ENCODE measurements around the gene CELF2.
A peak's percentile ranks its signal among the peaks of the same experiment; 100 is the strongest.

Gene CELF2

DNA sequence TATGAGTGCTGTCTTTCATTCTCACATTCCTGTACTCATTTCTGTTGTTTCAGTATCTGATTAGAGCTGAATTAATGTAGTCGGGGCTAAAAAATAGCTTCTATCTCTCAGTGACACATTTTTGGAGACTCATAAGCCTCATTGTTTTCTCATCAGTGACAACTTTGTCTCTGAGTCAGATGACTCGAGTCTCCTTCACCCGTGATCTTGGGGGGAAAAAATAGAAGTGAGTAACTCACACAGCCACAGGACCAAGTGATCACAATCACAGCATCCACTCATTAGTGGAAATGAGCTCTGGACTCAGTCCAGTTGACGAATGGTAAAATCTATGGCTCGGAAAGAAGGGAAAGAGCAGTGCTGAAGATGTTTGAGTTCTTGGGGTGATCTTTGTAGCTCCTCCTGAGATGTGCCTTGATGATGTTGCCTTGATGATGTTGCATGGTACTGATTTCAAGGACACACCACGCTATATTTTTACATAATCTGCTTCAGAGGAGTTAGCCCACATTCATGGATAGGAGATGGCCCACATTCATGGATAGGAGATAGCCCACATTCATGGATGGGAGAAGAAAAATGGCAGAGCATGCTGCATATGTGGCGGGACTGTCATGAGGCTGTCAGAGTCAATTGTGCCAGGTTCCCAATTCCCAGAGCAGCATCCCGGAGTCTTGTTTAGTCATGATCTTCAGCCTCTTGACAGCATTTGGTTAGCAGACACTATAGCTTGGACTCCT lies 214.7 kb downstream of the CELF2 start:
- ATAC-seq (replicated peaks): no peak
- H3K4me3 Mint-ChIP-seq: peak overlapping the region; percentile 36 to 56
- peaks cover 80 to 93% of the 10 kb centered on the region in 2 donors for H3K4me1 Mint-ChIP-seq (ENCODE audit: low read depth in 2 of 2)
- peaks cover 98% of the 10 kb centered on the region for H3K36me3 Mint-ChIP-seq (ENCODE audit: insufficient read depth)
- no peak for DNase-seq
- peak overlapping the region; percentile 89 to 95 for H3K27ac Mint-ChIP-seq
- no peaks in the 10 kb centered on the region for H3K9me3 Mint-ChIP-seq
- no peaks in the 10 kb centered on the region for H3K27me3 Mint-ChIP-seq

DNA sequence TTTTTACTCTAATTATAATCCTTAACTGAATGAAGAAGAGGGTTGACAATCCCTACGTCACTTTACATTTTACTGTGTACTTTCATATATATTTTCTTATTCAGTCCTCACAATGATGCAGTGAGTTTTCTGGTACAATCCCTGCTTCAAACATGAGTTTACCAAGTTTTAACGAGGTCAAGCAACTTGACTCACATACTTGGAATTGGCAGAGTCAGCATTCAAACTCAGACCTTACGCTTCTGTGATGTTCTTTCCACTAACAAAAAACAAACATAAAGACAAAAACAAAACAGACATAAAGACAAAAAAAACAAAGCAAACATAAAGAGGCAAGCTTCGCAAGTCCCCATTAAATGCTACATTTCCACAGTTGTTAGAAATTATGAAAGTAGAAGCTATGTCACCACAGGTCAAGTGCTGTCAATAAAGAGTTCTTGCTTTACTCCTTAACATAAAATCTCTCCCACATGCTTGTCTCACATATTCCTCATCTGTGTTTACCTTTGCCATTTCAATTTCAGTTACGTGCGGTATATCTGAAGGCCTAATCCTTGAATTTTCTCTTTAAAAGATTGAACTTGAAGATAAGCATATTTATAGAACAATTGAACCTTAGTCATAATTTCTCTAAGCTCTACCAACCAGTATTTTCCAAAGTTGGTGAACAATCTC lies 217.3 kb downstream of the CELF2 start:
- Mint-ChIP-seq H3K4me1 (ENCODE audit: low read depth in 2 of 2) (peaks cover 84 to 92% of the 10 kb centered on the region in 2 donors), H3K27ac (peak overlapping the region; percentile 89 to 95), H3K4me3 (peak overlapping the region; percentile 49 to 74), H3K36me3 (ENCODE audit: insufficient read depth) (peaks cover 94% of the 10 kb centered on the region), H3K9me3 (no peaks in the 10 kb centered on the region), H3K27me3 (no peaks in the 10 kb centered on the region)
- DNase-seq (no peak), ATAC-seq (replicated peaks) (no peak)

DNA sequence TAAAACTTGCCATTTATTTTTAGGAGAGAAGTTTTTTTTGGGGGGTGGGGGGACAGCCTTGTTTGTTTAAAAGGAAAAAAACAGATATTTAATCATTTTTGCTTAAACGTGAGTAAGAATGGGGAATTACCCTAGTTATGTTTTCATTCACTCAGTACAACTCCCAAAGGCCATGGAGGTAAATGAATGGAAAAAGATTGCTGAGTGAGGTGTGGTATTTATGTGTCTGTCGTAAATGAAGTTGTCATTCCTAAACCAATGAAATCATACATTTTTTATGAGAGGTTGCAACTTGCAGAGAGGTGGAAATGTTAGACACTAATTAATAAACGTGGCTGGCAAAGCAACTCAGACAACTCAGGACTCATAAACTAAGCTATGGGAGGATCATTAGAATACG lies 218.1 kb downstream of the CELF2 start:
- Mint-ChIP-seq H3K4me3 (peak overlapping the region; percentile 49 to 74), H3K27me3 (no peaks in the 10 kb centered on the region), H3K9me3 (no peaks in the 10 kb centered on the region), H3K4me1 (ENCODE audit: low read depth in 2 of 2) (peaks cover 84 to 92% of the 10 kb centered on the region in 2 donors), H3K27ac (peak overlapping the region; percentile 89 to 95), H3K36me3 (ENCODE audit: insufficient read depth) (peaks cover 91% of the 10 kb centered on the region)
- DNase-seq: no peak
- no peak for ATAC-seq (replicated peaks)

DNA sequence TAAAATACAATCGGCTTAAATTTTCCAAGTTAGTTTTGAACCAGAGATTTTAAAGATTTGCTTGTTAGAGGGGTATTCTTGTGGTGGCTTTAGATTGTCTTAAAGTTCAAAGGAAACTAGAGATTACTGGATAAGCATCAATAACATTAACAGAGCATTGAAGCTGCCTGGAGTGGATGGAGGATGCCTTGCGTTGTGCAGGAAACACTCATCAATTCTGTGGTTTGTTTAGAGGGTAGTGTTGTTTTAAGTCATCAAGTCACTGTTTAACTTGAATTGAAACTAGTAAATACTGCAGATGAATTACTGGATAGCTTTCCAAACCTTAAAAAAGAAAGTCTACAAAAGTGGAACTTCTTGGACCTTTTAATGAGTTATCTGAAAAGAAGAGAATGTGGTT lies 218.6 kb downstream of the CELF2 start:
- Mint-ChIP-seq H3K9me3 (no peaks in the 10 kb centered on the region), H3K4me1 (ENCODE audit: low read depth in 2 of 2) (peaks cover 82 to 89% of the 10 kb centered on the region in 2 donors), H3K36me3 (ENCODE audit: insufficient read depth) (peaks cover 91% of the 10 kb centered on the region), H3K4me3 (peak overlapping the region; percentile 49 to 74), H3K27me3 (no peaks in the 10 kb centered on the region), H3K27ac (peak overlapping the region; percentile 89 to 95)
- DNase-seq: peak in 1 of 3 experiments; percentile 21
- peak; percentile 64 for ATAC-seq (replicated peaks)

DNA sequence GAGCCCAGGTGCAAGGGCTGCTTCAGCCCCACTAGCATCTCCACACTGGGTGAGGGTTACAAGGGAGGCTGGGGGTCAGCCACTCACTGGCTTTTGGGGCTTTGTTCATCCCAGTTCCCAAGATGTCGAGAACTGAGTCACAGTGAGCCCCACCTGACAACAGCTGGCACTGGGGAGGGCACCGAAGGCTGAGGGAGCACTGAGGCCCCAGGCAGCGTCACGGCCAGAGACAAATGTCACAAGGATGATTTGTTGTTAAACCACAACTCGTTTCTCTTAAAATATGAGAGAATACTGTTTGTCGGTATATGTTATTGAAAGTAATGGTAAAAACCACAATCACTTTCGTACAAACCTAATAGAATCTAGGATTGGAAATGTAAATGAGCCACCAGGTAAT lies 219.9 kb downstream of the CELF2 start:
- no peaks in the 10 kb centered on the region for H3K9me3 Mint-ChIP-seq
- peak overlapping the region; percentile 89 to 95 for H3K27ac Mint-ChIP-seq
- H3K27me3 Mint-ChIP-seq: no peaks in the 10 kb centered on the region
- peak overlapping the region; percentile 49 to 74 for H3K4me3 Mint-ChIP-seq
- H3K36me3 Mint-ChIP-seq (ENCODE audit: insufficient read depth): peaks cover 82% of the 10 kb centered on the region
- DNase-seq (peak; percentile 43 to 50 (median 46)), ATAC-seq (replicated peaks) (peak; percentile 80)
- H3K4me1 Mint-ChIP-seq (ENCODE audit: low read depth in 2 of 2): peaks cover 84 to 93% of the 10 kb centered on the region in 2 donors

DNA sequence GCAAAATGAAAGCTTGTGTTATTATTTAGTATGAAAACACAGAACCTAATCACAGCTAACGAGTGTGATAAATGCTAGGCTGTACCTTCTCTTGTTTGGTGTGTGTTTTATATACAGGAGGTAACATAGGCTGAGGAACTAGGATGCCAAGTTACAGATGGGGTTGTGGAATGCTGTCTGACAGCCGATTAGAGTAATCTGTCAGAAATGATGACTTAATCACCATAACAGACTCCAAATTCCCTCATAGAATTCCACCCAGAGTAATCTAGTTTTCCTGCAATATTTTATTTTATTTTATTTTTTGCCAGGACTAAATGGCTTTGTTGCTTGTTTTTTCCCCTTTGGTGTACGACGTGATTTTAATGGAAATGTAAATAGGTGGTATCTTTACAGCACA lies 221.2 kb downstream of the CELF2 start:
- Mint-ChIP-seq H3K27ac (peak overlapping the region in 1 of 2 donors; percentile 70), H3K4me1 (ENCODE audit: low read depth in 2 of 2) (peaks cover 83 to 91% of the 10 kb centered on the region in 2 donors), H3K9me3 (no peaks in the 10 kb centered on the region), H3K4me3 (peak overlapping the region; percentile 29 to 49), H3K27me3 (no peaks in the 10 kb centered on the region), H3K36me3 (ENCODE audit: insufficient read depth) (peaks cover 69% of the 10 kb centered on the region)
- ATAC-seq (replicated peaks) (no peak), DNase-seq (no peak)

DNA sequence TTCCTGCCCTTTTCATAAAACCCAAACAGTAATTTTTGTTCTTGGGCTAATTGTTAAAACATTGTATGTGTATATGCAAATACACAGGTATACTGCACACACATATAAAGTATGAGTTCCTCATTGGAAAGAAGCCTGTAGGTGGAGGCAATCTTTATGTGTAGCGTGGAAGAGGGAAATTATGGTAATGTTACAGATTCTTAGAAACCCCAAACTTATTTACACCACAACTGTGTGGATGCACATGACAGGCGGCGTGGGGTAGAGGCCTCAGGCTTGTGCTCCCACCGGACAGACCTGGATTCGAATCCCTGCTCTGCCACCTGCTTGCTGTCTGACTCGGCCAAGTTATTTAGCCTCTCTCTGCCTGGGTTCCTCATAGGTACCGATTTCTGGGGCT lies 223.0 kb downstream of the CELF2 start:
- Mint-ChIP-seq H3K4me3 (peak overlapping the region; percentile 23 to 37), H3K27me3 (no peaks in the 10 kb centered on the region), H3K36me3 (ENCODE audit: insufficient read depth) (peaks cover 51% of the 10 kb centered on the region), H3K9me3 (no peaks in the 10 kb centered on the region), H3K4me1 (ENCODE audit: low read depth in 2 of 2) (peaks cover 70 to 77% of the 10 kb centered on the region in 2 donors), H3K27ac (peak overlapping the region in 1 of 2 donors; percentile 78)
- ATAC-seq (replicated peaks): no peak
- no peak for DNase-seq

DNA sequence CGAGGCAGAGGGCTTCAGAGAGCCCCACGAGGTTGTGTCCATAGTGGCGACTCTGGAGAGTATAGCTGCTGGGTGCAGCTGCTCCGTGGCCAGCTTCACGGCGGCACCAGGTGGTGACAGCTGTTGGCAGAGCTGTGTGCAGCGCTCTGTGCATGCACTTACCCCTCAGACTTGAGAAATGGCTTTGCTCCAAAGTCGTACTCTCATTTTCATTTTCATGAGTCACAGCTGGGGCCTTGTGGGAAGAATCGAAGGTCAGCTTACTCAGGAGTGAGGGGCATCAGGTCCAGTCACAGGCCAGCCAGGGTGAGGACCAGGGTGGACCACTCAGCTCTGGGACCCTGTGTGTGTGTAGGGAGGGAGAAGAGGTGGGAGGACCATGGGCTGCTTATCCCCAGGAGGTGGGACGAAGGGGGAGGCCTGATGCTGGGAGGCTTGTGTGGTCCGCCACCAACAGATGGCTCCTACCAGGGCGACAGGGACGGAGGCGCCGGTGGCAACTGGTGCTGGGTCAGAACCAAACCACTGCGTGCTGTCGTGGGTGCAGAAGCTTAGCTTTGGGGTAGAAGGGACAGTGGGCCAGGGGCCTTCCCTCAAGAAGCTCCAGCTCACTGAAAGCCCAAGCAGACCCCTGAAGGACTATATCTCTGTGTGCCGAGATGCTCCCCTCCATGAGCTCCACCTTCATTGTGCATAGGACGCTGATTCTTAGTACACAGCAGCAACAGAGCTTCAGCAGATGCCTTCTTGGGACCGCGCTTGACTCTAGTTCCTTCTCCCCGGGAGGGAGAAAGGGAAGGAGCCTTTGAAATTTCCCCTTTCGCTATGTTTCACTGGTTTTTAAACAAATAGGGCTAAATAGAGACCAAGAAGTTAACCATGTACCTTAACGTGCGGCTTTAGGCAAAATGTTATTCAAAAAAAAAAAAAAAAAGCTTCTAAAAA lies 225.0 kb downstream of the CELF2 start:
- Mint-ChIP-seq H3K9me3 (no peaks in the 10 kb centered on the region), H3K4me1 (ENCODE audit: low read depth in 2 of 2) (peaks cover 52 to 58% of the 10 kb centered on the region in 2 donors), H3K4me3 (peak overlapping the region in 1 of 2 donors; percentile 66), H3K36me3 (ENCODE audit: insufficient read depth) (peaks cover 31% of the 10 kb centered on the region), H3K27me3 (no peaks in the 10 kb centered on the region), H3K27ac (no peak overlapping the region)
- ATAC-seq (replicated peaks): peak; percentile 34
- DNase-seq: no peak

DNA sequence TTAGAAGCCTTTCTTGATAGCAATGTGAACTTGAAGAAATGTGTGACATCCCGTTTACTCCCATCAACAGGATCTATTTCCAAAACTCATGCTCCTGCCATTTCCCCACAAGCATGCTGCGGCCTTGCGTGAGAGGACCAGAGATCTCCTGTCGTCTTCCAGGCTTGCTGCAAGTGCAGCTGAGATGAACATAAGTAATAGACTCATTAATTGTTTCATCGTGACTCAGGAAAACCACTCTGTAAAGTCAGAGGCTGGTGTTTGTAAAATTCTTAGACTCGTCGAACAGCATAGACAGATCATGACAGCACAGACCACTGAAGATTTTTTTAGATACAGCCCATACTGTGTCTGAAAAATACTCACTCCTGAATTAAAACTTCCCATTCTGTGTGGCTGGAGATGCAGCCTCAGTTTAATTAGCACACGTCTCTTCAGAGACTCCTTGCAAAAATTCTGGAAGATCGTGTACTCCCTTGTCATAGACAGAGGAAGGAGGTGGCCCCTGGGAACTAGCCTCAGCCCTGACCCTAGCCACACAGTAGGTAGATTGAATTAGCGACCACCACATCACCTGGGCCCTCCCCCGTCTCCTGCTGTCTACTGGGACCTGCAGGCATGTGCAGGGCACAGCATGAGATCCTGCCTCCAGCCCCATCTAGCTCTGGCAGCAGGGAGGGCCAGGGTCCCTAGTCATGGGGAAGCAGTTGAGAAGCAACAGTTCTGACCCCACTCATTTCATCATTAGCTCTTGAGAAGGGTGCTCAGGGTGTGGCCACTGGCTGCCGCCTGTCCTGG lies 226.0 kb downstream of the CELF2 start:
- H3K27me3 Mint-ChIP-seq: no peaks in the 10 kb centered on the region
- H3K27ac Mint-ChIP-seq: no peak overlapping the region
- H3K4me1 Mint-ChIP-seq (ENCODE audit: low read depth in 2 of 2): peaks cover 51 to 58% of the 10 kb centered on the region in 2 donors
- no peaks in the 10 kb centered on the region for H3K9me3 Mint-ChIP-seq
- peak overlapping the region in 1 of 2 donors; percentile 63 for H3K4me3 Mint-ChIP-seq
- ATAC-seq (replicated peaks): no peak
- no peak for DNase-seq
- peaks cover 24% of the 10 kb centered on the region for H3K36me3 Mint-ChIP-seq (ENCODE audit: insufficient read depth)

DNA sequence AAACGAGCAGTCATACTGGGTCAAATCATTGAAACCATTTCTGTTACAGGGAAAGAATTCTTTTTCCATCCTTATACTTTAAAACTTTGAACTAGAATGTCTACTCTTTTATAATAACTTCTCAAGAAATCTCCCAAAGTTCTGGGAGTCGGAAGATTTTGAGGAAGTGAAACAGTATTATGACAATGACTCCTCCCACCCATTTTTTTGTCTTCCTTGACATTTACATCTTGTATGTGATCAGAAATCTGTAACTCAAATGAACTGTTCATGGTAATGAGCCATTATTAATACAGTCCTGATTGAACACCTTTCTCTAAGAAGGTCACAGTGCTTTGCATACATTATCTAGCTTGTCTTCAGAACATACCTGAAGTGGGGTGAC lies 227.4 kb downstream of the CELF2 start:
- no peaks in the 10 kb centered on the region for H3K9me3 Mint-ChIP-seq
- H3K27ac Mint-ChIP-seq: no peak overlapping the region
- no peak for DNase-seq
- H3K4me3 Mint-ChIP-seq: no peak overlapping the region
- H3K4me1 Mint-ChIP-seq (ENCODE audit: low read depth in 2 of 2): peaks cover 53 to 59% of the 10 kb centered on the region in 2 donors
- no peaks in the 10 kb centered on the region for H3K27me3 Mint-ChIP-seq
- no peak for ATAC-seq (replicated peaks)
- H3K36me3 Mint-ChIP-seq (ENCODE audit: insufficient read depth): peaks cover 26% of the 10 kb centered on the region

DNA sequence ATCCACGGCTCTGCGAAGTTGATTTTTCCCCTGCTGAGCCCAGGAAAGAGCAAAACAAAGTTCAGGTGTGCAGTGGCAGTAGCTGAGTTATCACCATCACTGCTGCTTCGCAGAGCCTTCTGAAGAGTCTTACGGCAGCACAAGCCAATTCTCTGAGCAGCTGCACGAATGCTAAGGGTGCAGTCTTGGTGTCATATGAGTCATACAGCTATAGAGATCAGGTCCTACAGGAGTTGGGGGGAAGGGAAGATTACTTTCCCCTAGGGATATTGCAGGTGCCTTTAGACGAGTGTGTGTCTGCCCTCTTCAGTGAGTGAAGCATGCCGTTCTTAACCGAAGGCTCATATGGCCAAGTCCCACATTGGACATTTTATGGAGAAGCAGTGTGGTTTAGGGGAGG lies 227.8 kb downstream of the CELF2 start:
- peak; percentile 28 for ATAC-seq (replicated peaks)
- H3K27me3 Mint-ChIP-seq: no peaks in the 10 kb centered on the region
- DNase-seq: no peak
- peaks cover 29% of the 10 kb centered on the region for H3K36me3 Mint-ChIP-seq (ENCODE audit: insufficient read depth)
- H3K4me3 Mint-ChIP-seq: no peak overlapping the region
- H3K27ac Mint-ChIP-seq: no peak overlapping the region
- peaks cover 52 to 59% of the 10 kb centered on the region in 2 donors for H3K4me1 Mint-ChIP-seq (ENCODE audit: low read depth in 2 of 2)
- no peaks in the 10 kb centered on the region for H3K9me3 Mint-ChIP-seq

DNA sequence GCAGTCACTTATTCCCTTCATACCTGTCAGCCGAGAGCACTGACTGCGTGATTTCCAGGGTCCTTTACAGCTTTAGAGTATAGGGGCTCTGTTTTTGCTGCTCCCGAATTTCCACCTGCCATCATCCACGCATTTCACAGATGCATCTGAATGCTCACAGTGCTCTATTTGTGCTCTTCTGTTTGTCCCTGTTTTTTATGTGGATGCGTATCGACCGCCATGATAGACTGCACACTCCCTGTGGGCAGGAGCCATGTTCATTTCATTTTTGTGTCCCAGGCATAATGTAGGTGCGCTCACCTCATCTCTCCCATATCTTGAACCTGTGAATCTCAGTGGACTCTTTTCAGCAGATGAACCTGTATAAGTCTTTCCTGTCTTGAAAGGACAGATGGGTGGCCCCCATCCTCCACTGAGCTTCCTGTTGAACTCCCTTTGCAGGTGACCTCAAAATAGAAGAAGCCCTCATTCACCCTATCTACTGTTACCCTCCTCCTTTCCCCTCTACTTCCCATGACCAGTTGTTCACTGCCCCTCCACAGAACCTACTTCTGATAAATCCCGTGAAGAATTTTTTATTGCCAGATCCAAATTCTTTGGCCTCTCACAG lies 228.4 kb downstream of the CELF2 start:
- H3K4me1 Mint-ChIP-seq (ENCODE audit: low read depth in 2 of 2): peaks cover 51 to 55% of the 10 kb centered on the region in 2 donors
- no peaks in the 10 kb centered on the region for H3K9me3 Mint-ChIP-seq
- no peak overlapping the region for H3K27ac Mint-ChIP-seq
- ATAC-seq (replicated peaks) (peak; percentile 18), DNase-seq (no peak)
- no peak overlapping the region for H3K4me3 Mint-ChIP-seq
- H3K36me3 Mint-ChIP-seq (ENCODE audit: insufficient read depth): peaks cover 29% of the 10 kb centered on the region
- H3K27me3 Mint-ChIP-seq: no peaks in the 10 kb centered on the region
